Gastrocnemius medialis (tissue), 4 donors: ENCODE results near the gene TMEM266. TPM values are rescaled to one million over a fixed set of nuclear protein-coding genes. Genes with fewer than 3 reads are reported as not detected.

Experiments used
- ATAC-seq, 2 donors: fragments of 150-250 bp; one replicate each; pipeline ENCODE4 v1.9.1; 2016
- DNase-seq, 2 donors: peaks; one replicate each; pipeline ENCODE4 v3.0.0-alpha.2; 2019
- H3K27ac ChIP-seq, 4 donors: fragments of 200-600 bp; sonication (generic); 1 replicate in 1 of 4; 2 replicates in 3 of 4; pipeline ENCODE4 v1.5.1; 2016 to 2018; ENCODE audit warnings: mild to moderate bottlenecking in 2 of 4, moderate library complexity in 1 of 4
- H3K27me3 ChIP-seq, 3 donors: fragments of 200-600 bp; sonication (generic) in 2 of 3; 1 replicate in 1 of 3; 2 replicates in 2 of 3; pipeline versions ENCODE4 v1.5.1 to v1.6.0; 2016 to 2019; ENCODE audit warnings: mild to moderate bottlenecking in 1 of 3, moderate library complexity in 1 of 3
- H3K36me3 ChIP-seq, 2 donors: fragments of 200-600 bp; sonication (generic) in 1 of 2; one replicate each; pipeline ENCODE4 v1.5.1; 2017 to 2018
- H3K4me1 ChIP-seq, 2 donors: fragments of 200-600 bp; sonication (generic) in 1 of 2; one replicate each; pipeline ENCODE4 v1.5.1; 2016 to 2017; ENCODE audit warnings: mild to moderate bottlenecking in 2 of 2
- H3K4me3 ChIP-seq, 4 donors: fragments of 200-600 bp; sonication (generic) in 3 of 4; 1 replicate in 1 of 4; 2 replicates in 3 of 4; pipeline ENCODE4 v1.5.1; 2016 to 2019; ENCODE audit warnings: mild to moderate bottlenecking in 2 of 4
- H3K9me3 ChIP-seq, 3 donors: fragments of 200-600 bp; sonication (generic) in 2 of 3; 1 replicate in 1 of 3; 2 replicates in 2 of 3; pipeline ENCODE4 v1.5.1; 2016 to 2019
- POLR2A ChIP-seq, 2 donors: fragments of 450-650 bp; IDR thresholded peaks; one replicate each; pipeline ENCODE4 v1.6.1; 2017; ENCODE audit warnings: antibody characterized with exemption in 2 of 2, mild to moderate bottlenecking in 2 of 2, moderate library complexity in 2 of 2
- in situ Hi-C, 4 donors: fragments of 200-750 bp; cut with MboI; loops; one replicate each; pipeline versions ENCODE4 v1.15.0 to v1.8.0; 2017; ENCODE audit warnings: low sequenced_read_pairs in 4 of 4
- intact Hi-C: fragments of 100-400 bp; cut with DNase I; formaldehyde crosslinking; loops from one replicate; pipeline ENCODE4 v1.15.1; 2023; ENCODE audit warnings: low total_unique reads
- total RNA-seq, 4 donors: library from RNA; depleted of rRNA; stranded (reverse); fragments of >200 nt; gene quantifications; one replicate each; pipeline versions ENCODE4 v1.1.0 to v1.2.3, GENCODE V29; 2016
- TF ChIP-seq, protein P1 (sequence below), 5 experiments: fragments of 450-650 bp in 3 of 5; fragments of 200-600 bp in 2 of 5; sonication (generic) in 2 of 5; IDR thresholded peaks in 4 of 5; conservative IDR thresholded peaks in 1 of 5; 1 replicate in 4 of 5; 2 replicates in 1 of 5; pipeline ENCODE4 v1.5.1; 2016 to 2019; ENCODE audit warnings: antibody characterized with exemption in 5 of 5, mild to moderate bottlenecking in 3 of 5, moderate library complexity in 3 of 5

The TMEM266 gene
- total RNA-seq, 4 donors from 2014 or later, result 3.6 to 17.1 (median 11.7) TPM

DNA sequence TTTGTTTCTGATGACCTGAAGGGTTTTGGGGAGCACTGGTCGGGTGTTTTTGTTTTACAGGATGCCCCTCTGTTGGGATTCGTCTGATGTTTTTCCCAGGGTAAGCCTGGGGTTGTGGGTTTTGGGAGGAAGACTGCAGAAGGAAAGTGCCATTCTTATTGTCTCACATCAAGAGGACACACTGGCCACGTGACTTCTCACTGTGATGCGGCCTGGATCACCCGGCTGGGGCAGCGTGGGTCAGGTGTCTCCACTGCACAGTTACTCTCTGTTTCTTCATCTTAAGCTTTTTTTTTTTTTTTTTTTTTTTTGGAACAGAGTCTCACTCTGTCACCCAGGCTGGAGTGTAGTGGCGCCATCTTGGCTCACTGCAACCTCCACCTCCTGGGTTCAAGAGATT is 120.5 kb downstream of the TMEM266 start:
- DNase-seq, result peak in 1 of 2 donors; percentile 65
- Histone ChIP-seq H3K27me3 (no peaks in the 10 kb centered on the region), H3K9me3 (no peaks in the 10 kb centered on the region), H3K27ac (peak overlapping the region; percentile 93 to 98 (median 96)), H3K4me3 (no peak overlapping the region), H3K36me3 (no peaks in the 10 kb centered on the region), H3K4me1 (peaks cover 39 to 66% of the 10 kb centered on the region in 2 donors)
- in situ Hi-C loops, result loop anchor here in 1 of 4 donors (25.0 kb wide), 1 partner anchor 157 kb away; the partner anchor contains the start of gene ISL2
- no peak for ATAC-seq
- TF ChIP-seq POLR2A (IDR thresholded peaks at IDR 0.05), result no peak
- TF ChIP-seq, protein P1, sequence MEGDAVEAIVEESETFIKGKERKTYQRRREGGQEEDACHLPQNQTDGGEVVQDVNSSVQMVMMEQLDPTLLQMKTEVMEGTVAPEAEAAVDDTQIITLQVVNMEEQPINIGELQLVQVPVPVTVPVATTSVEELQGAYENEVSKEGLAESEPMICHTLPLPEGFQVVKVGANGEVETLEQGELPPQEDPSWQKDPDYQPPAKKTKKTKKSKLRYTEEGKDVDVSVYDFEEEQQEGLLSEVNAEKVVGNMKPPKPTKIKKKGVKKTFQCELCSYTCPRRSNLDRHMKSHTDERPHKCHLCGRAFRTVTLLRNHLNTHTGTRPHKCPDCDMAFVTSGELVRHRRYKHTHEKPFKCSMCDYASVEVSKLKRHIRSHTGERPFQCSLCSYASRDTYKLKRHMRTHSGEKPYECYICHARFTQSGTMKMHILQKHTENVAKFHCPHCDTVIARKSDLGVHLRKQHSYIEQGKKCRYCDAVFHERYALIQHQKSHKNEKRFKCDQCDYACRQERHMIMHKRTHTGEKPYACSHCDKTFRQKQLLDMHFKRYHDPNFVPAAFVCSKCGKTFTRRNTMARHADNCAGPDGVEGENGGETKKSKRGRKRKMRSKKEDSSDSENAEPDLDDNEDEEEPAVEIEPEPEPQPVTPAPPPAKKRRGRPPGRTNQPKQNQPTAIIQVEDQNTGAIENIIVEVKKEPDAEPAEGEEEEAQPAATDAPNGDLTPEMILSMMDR (IDR thresholded peaks at IDR 0.05 in 4 of 5, conservative IDR thresholded peaks at IDR 0.05 in 1 of 5), result no peak
- intact Hi-C loops, result loop anchor here (10.0 kb wide), 1 partner anchor 884 kb away; no protein-coding TSS in a partner anchor

DNA sequence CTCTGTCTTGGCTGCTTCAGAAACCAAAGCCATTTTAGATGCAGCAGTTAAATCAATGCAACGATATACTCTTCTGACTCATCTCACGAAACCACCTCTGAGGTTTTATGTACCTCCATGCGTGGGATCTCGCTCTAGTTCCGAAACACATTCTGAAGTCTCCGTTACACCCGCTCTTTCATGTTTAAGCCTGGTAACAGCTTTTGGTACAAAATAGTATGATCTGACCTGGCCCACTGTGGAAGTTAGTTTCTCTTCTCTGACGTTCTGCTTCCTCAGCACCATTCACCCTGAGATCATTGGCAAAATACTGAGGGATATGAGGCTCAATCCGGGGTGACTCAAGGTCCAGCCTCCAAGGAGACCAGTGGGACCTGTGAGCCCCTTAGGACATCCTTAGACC is 121.9 kb downstream of the TMEM266 start:
- Histone ChIP-seq H3K27me3 (no peaks in the 10 kb centered on the region), H3K9me3 (no peaks in the 10 kb centered on the region), H3K4me3 (no peak overlapping the region), H3K27ac (peak overlapping the region; percentile 89 to 98 (median 94)), H3K36me3 (no peaks in the 10 kb centered on the region), H3K4me1 (peaks cover 28 to 65% of the 10 kb centered on the region in 2 donors)
- in situ Hi-C loops (loop anchor here in 1 of 4 donors (25.0 kb wide), 1 partner anchor 156 kb away; the partner anchor contains the start of gene ISL2), intact Hi-C loops (loop anchor here (2.0 to 10.0 kb wide), 2 partner anchors 15 to 883 kb away; no protein-coding TSS in a partner anchor)
- ATAC-seq (no peak), DNase-seq (no peak)
- no peak for TF ChIP-seq POLR2A (IDR thresholded peaks at IDR 0.05)
- TF ChIP-seq, protein P1 (IDR thresholded peaks at IDR 0.05 in 4 of 5, conservative IDR thresholded peaks at IDR 0.05 in 1 of 5), result no peak

GRCh38 chr15:76183930-76184649 is 124.3 kb downstream of the TMEM266 start:
- Histone ChIP-seq H3K27me3 (no peaks in the 10 kb centered on the region), H3K36me3 (no peaks in the 10 kb centered on the region), H3K4me1 (peaks cover 11 to 50% of the 10 kb centered on the region in 2 donors), H3K9me3 (no peaks in the 10 kb centered on the region), H3K27ac (peak overlapping the region; percentile 89 to 98 (median 94)), H3K4me3 (no peak overlapping the region)
- intact Hi-C loops (loop anchor here (2.0 to 10.0 kb wide), 3 partner anchors 13 to 881 kb away; no protein-coding TSS in a partner anchor), in situ Hi-C loops (loop anchor here in 1 of 4 donors (25.0 kb wide), 1 partner anchor 153 kb away; the partner anchor contains the start of gene ISL2)
- TF ChIP-seq POLR2A (IDR thresholded peaks at IDR 0.05), result no peak
- TF ChIP-seq, protein P1 (IDR thresholded peaks at IDR 0.05 in 4 of 5, conservative IDR thresholded peaks at IDR 0.05 in 1 of 5), result no peak
- ATAC-seq (no peak), DNase-seq (no peak)

GRCh38 chr15:76184650-76185035 is 124.9 kb downstream of the TMEM266 start:
- H3K27ac ChIP-seq, result peak overlapping the region in 1 of 4 donors; percentile 98
- no peak overlapping the region for H3K4me3 ChIP-seq
- no peaks in the 10 kb centered on the region for H3K36me3 ChIP-seq
- ATAC-seq (no peak), DNase-seq (no peak)
- intact Hi-C loops (loop anchor here (2.0 to 10.0 kb wide), 2 partner anchors 32 to 880 kb away; no protein-coding TSS in a partner anchor), in situ Hi-C loops (loop anchor here in 1 of 4 donors (25.0 kb wide), 1 partner anchor 153 kb away; the partner anchor contains the start of gene ISL2)
- no peaks in the 10 kb centered on the region for H3K9me3 ChIP-seq
- H3K4me1 ChIP-seq, result peaks cover 11 to 46% of the 10 kb centered on the region in 2 donors
- H3K27me3 ChIP-seq, result no peaks in the 10 kb centered on the region
- TF ChIP-seq POLR2A (IDR thresholded peaks at IDR 0.05), result no peak
- TF ChIP-seq, protein P1 (IDR thresholded peaks at IDR 0.05 in 4 of 5, conservative IDR thresholded peaks at IDR 0.05 in 1 of 5), result no peak
